Neural cell (in vitro differentiated cells): ENCODE data around the gene NMNAT1. TPM values are rescaled to one million over a fixed set of nuclear protein-coding genes. Genes with fewer than 3 reads are reported as not detected.
"Not testable (repeated sequence)": the region's sequence is repeated elsewhere in the genome, so short reads cannot be mapped to it uniquely, and the experiment has no call there.

Experiments used
- H2AFZ ChIP-seq: fragments of 200-600, 300-800 bp; sonication (generic), shearing (Covaris generic); 2 replicates; pipeline ENCODE4 v1.6.0; 2014; ENCODE audit warnings: low read depth, mild to moderate bottlenecking, antibody characterized with exemption, low read length, moderate library complexity
- H3F3A ChIP-seq: fragments of 200-600 bp; shearing (Covaris generic); 2 replicates; pipeline ENCODE4 v1.6.1; 2016; ENCODE audit warnings: mild to moderate bottlenecking, moderate library complexity, mixed read lengths, antibody characterized with exemption, low read length; ENCODE audit not compliant: insufficient read depth, poor library complexity, severe bottlenecking
- H3K27ac ChIP-seq: fragments of 200-600, 300-800 bp; sonication (generic), shearing (Covaris generic); 2 replicates; pipeline ENCODE4 v1.5.1; 2014; ENCODE audit warnings: mild to moderate bottlenecking, low read length, moderate library complexity
- H3K27me3 ChIP-seq: fragments of 300-800, 200-600 bp; sonication (generic), shearing (Covaris generic); 2 replicates; pipeline ENCODE4 v1.6.0; 2014; ENCODE audit warnings: mild to moderate bottlenecking, low read depth, low read length, moderate library complexity; ENCODE audit not compliant: insufficient read depth
- H3K36me3 ChIP-seq: fragments of 300-800, 200-600 bp; sonication (generic), shearing (Covaris generic); 2 replicates; pipeline ENCODE4 v1.5.1; 2014; ENCODE audit warnings: mild to moderate bottlenecking, antibody characterized with exemption, low read length, moderate library complexity; ENCODE audit not compliant: insufficient read depth
- H3K4me2 ChIP-seq: fragments of 300-800, 200-600 bp; sonication (generic), shearing (Covaris generic); 2 replicates; pipeline ENCODE4 v1.6.0; 2014; ENCODE audit warnings: mild to moderate bottlenecking, low read length
- H3K4me3 ChIP-seq: fragments of 300-800, 200-600 bp; sonication (generic), shearing (Covaris generic); 2 replicates; pipeline ENCODE4 v1.5.1; 2014; ENCODE audit warnings: mild to moderate bottlenecking, low read length, moderate library complexity
- H3K79me2 ChIP-seq: fragments of 200-600 bp; shearing (Covaris generic); replicated peaks from 2 replicates; pipeline ENCODE4 v1.6.0; 2014; ENCODE audit warnings: mild to moderate bottlenecking, low read length, moderate library complexity; ENCODE audit not compliant: insufficient read depth
- H3K9ac ChIP-seq: fragments of 300-800, 200-600 bp; sonication (generic), shearing (Covaris generic); 2 replicates; pipeline ENCODE4 v1.6.1; 2016; ENCODE audit warnings: mild to moderate bottlenecking, low read length, mixed read lengths
- H3K9me2 ChIP-seq: fragments of 200-600 bp; shearing (Covaris generic); 2 replicates; pipeline ENCODE4 v1.6.1; 2016; ENCODE audit warnings: mild to moderate bottlenecking, low read length, mixed read lengths; ENCODE audit not compliant: insufficient read depth
- H3K9me3 ChIP-seq: fragments of 200-600, 300-800 bp; sonication (generic), shearing (Covaris generic); 2 replicates; pipeline ENCODE4 v1.6.1; 2016; ENCODE audit warnings: mild to moderate bottlenecking, mixed run types, low read length, moderate library complexity, mixed read lengths
- H4K20me1 ChIP-seq: fragments of 200-600 bp; shearing (Covaris generic); 2 replicates; pipeline ENCODE4 v1.6.1; 2016; ENCODE audit warnings: mild to moderate bottlenecking, mixed run types; ENCODE audit not compliant: insufficient read depth
- CTCF ChIP-seq: fragments of 450-650 bp; IDR thresholded peaks from 2 replicates; pipeline ENCODE4 v1.5.1; 2014; ENCODE audit warnings: antibody characterized with exemption, mild to moderate bottlenecking, moderate library complexity; ENCODE audit not compliant: poor library complexity, severe bottlenecking
- EP300 ChIP-seq: fragments of 450-650 bp; conservative IDR thresholded peaks from 2 replicates; pipeline ENCODE4 v1.6.1; 2014; ENCODE audit warnings: antibody characterized with exemption, mild to moderate bottlenecking, moderate library complexity; ENCODE audit not compliant: poor library complexity, severe bottlenecking
- EZH2 ChIP-seq: fragments of 200-600, 300-800 bp; shearing (Covaris generic), sonication (generic); IDR thresholded peaks from 2 replicates; pipeline ENCODE4 v1.6.1; 2014; ENCODE audit warnings: antibody characterized with exemption, low read length, borderline replicate concordance, mild to moderate bottlenecking; ENCODE audit not compliant: insufficient read depth, poor library complexity, severe bottlenecking
- MXI1 ChIP-seq: fragments of 450-650 bp; conservative IDR thresholded peaks from 2 replicates; pipeline ENCODE4 v1.6.1; 2014; ENCODE audit warnings: antibody characterized with exemption, mild to moderate bottlenecking; ENCODE audit not compliant: poor library complexity, severe bottlenecking
- POLR2AphosphoS5 ChIP-seq: IDR thresholded peaks from 2 replicates; pipeline ENCODE4 v1.6.1; 2012
- RAD21 ChIP-seq: fragments of 450-650 bp; conservative IDR thresholded peaks from 2 replicates; pipeline ENCODE4 v1.6.1; 2014; ENCODE audit warnings: antibody characterized with exemption, mild to moderate bottlenecking, moderate library complexity
- REST ChIP-seq: IDR thresholded peaks from 2 replicates; pipeline ENCODE4 v1.6.1; 2012; ENCODE audit warnings: borderline replicate concordance
- SMC3 ChIP-seq: fragments of 450-650 bp; conservative IDR thresholded peaks from 2 replicates; pipeline ENCODE4 v1.6.1; 2014; ENCODE audit warnings: antibody characterized with exemption, mild to moderate bottlenecking, moderate library complexity; ENCODE audit not compliant: poor library complexity
- TAF1 ChIP-seq: IDR thresholded peaks from 2 replicates; pipeline ENCODE4 v1.6.1; 2012; ENCODE audit warnings: low read depth
- polyA plus RNA-seq: library from polyadenylated mRNA; depleted of rRNA; stranded (reverse); fragments of >200 nt; gene quantifications from 2 replicates; pipeline ENCODE4 v1.2.3, GENCODE V29; 2014

Gene NMNAT1
- polyA plus RNA-seq, 1 donor from 2014 or later, result 4.9 TPM

DNA sequence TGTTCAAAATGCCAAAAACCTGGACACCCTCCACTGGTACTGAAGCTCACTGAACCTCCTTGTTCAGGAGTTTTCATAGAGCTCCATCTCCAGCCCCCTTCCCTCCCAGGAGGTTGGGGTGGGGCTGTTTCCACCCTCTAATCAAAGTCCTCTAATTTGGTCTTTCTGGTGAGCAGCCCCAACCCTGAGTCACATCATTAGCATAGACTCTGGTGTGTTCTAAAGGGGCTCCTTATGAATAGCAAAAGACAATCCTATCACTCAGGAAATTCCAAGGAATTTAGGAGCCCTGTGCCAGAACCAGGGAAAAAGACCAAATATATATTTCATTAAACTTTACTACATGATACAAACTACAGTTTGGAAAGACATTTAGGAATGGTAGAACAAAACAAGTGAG is 76.3 kb downstream of the NMNAT1 start:
- no peaks in the 10 kb centered on the region for H3K9me2 ChIP-seq
- H3K27ac ChIP-seq, result no peak overlapping the region
- H2AFZ ChIP-seq, result no peak overlapping the region
- H3K4me2 ChIP-seq, result no peak overlapping the region
- no peaks in the 10 kb centered on the region for H3K27me3 ChIP-seq
- no peak overlapping the region for H3K4me3 ChIP-seq
- no peak overlapping the region for H3K9ac ChIP-seq
- H3K79me2 ChIP-seq, result no peaks in the 10 kb centered on the region
- H4K20me1 ChIP-seq, result no peaks in the 10 kb centered on the region
- no peaks in the 10 kb centered on the region for H3F3A ChIP-seq
- TF ChIP-seq CTCF (no peak), EZH2 (no peak), REST (no peak), RAD21 (no peak), SMC3 (no peak), POLR2AphosphoS5 (no peak), TAF1 (no peak), MXI1 (no peak), EP300 (no peak)
- no peaks in the 10 kb centered on the region for H3K36me3 ChIP-seq
- H3K9me3 ChIP-seq, result no peaks in the 10 kb centered on the region

GRCh38 chr1:10020086-10020485 is 76.8 kb downstream of the NMNAT1 start:
- H3F3A ChIP-seq, result no peaks in the 10 kb centered on the region
- TF ChIP-seq MXI1 (no peak), RAD21 (no peak)
- no peak overlapping the region for H2AFZ ChIP-seq
- H3K9me3 ChIP-seq, result no peaks in the 10 kb centered on the region
- H3K4me2 ChIP-seq, result no peak overlapping the region
- H4K20me1 ChIP-seq, result no peaks in the 10 kb centered on the region
- no peaks in the 10 kb centered on the region for H3K36me3 ChIP-seq
- no peaks in the 10 kb centered on the region for H3K27me3 ChIP-seq
- H3K79me2 ChIP-seq, result no peaks in the 10 kb centered on the region
- no peak overlapping the region for H3K9ac ChIP-seq
- H3K4me3 ChIP-seq, result no peak overlapping the region
- H3K9me2 ChIP-seq, result no peaks in the 10 kb centered on the region
- H3K27ac ChIP-seq, result no peak overlapping the region

DNA sequence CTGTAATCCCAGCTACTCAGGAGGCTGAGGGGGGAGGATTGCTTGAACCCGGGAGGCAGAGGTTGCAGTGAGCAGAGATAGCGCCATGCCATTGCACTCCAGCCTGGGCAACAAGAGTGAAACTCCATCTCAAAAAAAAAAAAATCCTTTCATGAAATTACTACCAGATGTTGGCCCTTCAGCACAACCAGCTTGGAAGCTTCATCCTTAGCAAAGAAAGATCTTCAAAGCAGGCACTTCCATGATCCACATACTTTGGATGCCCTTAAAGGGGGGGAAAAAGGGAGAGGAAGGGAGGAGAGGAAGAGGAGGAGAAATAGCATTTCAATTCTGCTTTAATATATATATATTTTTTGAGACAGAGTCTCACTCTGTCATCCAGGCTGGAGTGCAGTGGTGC is 77.4 kb downstream of the NMNAT1 start:
- H3K4me2 ChIP-seq, H3K36me3 ChIP-seq, H4K20me1 ChIP-seq, H3K79me2 ChIP-seq, H3K9ac ChIP-seq, H3K4me3 ChIP-seq, H2AFZ ChIP-seq, H3K9me2 ChIP-seq, H3K27ac ChIP-seq, H3K27me3 ChIP-seq, H3K9me3 ChIP-seq, H3F3A ChIP-seq: not testable (repeated sequence)

GRCh38 chr1:10021992-10022391 is 78.7 kb downstream of the NMNAT1 start:
- H3K9ac ChIP-seq, H3K9me3 ChIP-seq, H3K4me2 ChIP-seq, H3K27ac ChIP-seq, H3K4me3 ChIP-seq, H3F3A ChIP-seq, H3K9me2 ChIP-seq, H3K36me3 ChIP-seq, H3K27me3 ChIP-seq, H3K79me2 ChIP-seq, H2AFZ ChIP-seq, H4K20me1 ChIP-seq: not testable (repeated sequence)
